IMR-90 (cell line): Measurements from ENCODE around the gene KRT6C. TPM values are rescaled to one million over a fixed set of nuclear protein-coding genes. Genes with fewer than 3 reads are reported as not detected.

Experiments used
- ATAC-seq: fragments of 200-7000 bp; cut with Tn5 transposase; 2 replicates; pipeline ENCODE4 v1.9.1; 2020; ENCODE audit warnings: low read depth, mild to moderate bottlenecking, moderate library complexity
- BruUV-seq: library from RNA; stranded (reverse); fragments of 400-500 nt; replicated peaks from 2 replicates; lab custom pipeline; 2021; lab: Mats Ljungman, UMichigan
- CTCF ChIA-PET: fragments of 300-600 bp; formaldehyde crosslinking; extraction: SDS; loops from one replicate; lab custom pipeline; 2021; ENCODE audit warnings: antibody characterized with exemption; lab: Yijun Ruan, JAX
- POLR2A ChIA-PET: fragments of 300-600 bp; sonication (Branson Sonifier 250); formaldehyde crosslinking; loops from one replicate; lab custom pipeline; 2022; ENCODE audit warnings: antibody characterized with exemption; ENCODE audit not compliant: unreplicated experiment; lab: Charles Lee
- DNase-seq: peaks from one replicate; pipeline ENCODE4 v3.0.0; 2013
- H2AFZ ChIP-seq: replicated peaks from 2 replicates; pipeline ENCODE3; 2013; ENCODE audit warnings: low read length, mild to moderate bottlenecking; ENCODE audit not compliant: poor library complexity
- H2AK5ac ChIP-seq: 2 replicates; pipeline ENCODE4 v1.6.1; 2013; ENCODE audit warnings: low read depth, low read length, inconsistent platforms
- H2AK9ac ChIP-seq: replicated peaks from 2 replicates; pipeline ENCODE3; 2013; ENCODE audit warnings: mild to moderate bottlenecking, low read depth, low read length, moderate library complexity; ENCODE audit not compliant: poor library complexity
- H2BK120ac ChIP-seq: 2 replicates; pipeline ENCODE4 v1.6.1; 2013; ENCODE audit warnings: low read depth, low read length, inconsistent platforms
- H2BK15ac ChIP-seq: 3 replicates; pipeline ENCODE4 v1.6.1; 2013; ENCODE audit warnings: low read depth, low read length, inconsistent platforms
- H2BK20ac ChIP-seq: 2 replicates; pipeline ENCODE4 v1.6.1; 2013; ENCODE audit warnings: low read depth, mild to moderate bottlenecking, inconsistent platforms, low read length, moderate library complexity
- H2BK5ac ChIP-seq: 2 replicates; pipeline ENCODE4 v1.6.1; 2013; ENCODE audit warnings: mild to moderate bottlenecking, low read depth, low read length, inconsistent platforms; ENCODE audit not compliant: poor library complexity, severe bottlenecking
- H3K14ac ChIP-seq: replicated peaks from 2 replicates; pipeline ENCODE4 v1.6.1; 2013; ENCODE audit warnings: low read depth, low read length, inconsistent platforms
- H3K18ac ChIP-seq: 2 replicates; pipeline ENCODE4 v1.6.1; 2013; ENCODE audit warnings: low read depth, low read length, control low read depth
- H3K23ac ChIP-seq: 2 replicates; pipeline ENCODE4 v1.6.1; 2013; ENCODE audit warnings: low read depth, low read length, inconsistent platforms
- H3K27ac ChIP-seq: 2 replicates; pipeline ENCODE4 v1.5.1; 2013; ENCODE audit warnings: mild to moderate bottlenecking, control low read depth, low read length; ENCODE audit not compliant: insufficient read depth
- H3K27me3 ChIP-seq: 2 replicates; pipeline ENCODE4 v1.6.1; 2013; ENCODE audit warnings: low read length; ENCODE audit not compliant: control insufficient read depth, insufficient read depth
- H3K36me3 ChIP-seq: 2 replicates; pipeline ENCODE4 v1.6.1; 2013; ENCODE audit warnings: low read length, mixed read lengths; ENCODE audit not compliant: control insufficient read depth, insufficient read depth
- H3K4ac ChIP-seq: 2 replicates; pipeline ENCODE4 v1.6.1; 2013; ENCODE audit warnings: low read depth, low read length, inconsistent platforms
- H3K4me1 ChIP-seq: 2 replicates; pipeline ENCODE4 v1.6.1; 2013; ENCODE audit warnings: low read length, mixed read lengths; ENCODE audit not compliant: control insufficient read depth, insufficient read depth
- H3K4me2 ChIP-seq: 2 replicates; pipeline ENCODE4 v1.6.1; 2013; ENCODE audit warnings: low read depth, mild to moderate bottlenecking, control low read depth, low read length, moderate library complexity
- H3K4me3 ChIP-seq: 2 replicates; pipeline ENCODE4 v1.5.1; 2013; ENCODE audit warnings: low read depth, mild to moderate bottlenecking, control low read depth, low read length, moderate library complexity; ENCODE audit not compliant: insufficient read depth
- H3K56ac ChIP-seq: 2 replicates; pipeline ENCODE4 v1.6.1; 2013; ENCODE audit warnings: low read length, inconsistent platforms; ENCODE audit not compliant: insufficient read depth; ENCODE audit errors: extremely low read depth
- H3K79me1 ChIP-seq, 2 experiments: 2 replicates each; pipeline ENCODE4 v1.6.1; 2013; ENCODE audit warnings: low read length in 2 of 2, inconsistent platforms in 1 of 2, low read depth in 1 of 2
- H3K9ac ChIP-seq: 2 replicates; pipeline ENCODE4 v1.6.1; 2013; ENCODE audit warnings: low read depth, low read length, control low read depth
- H3K9me1 ChIP-seq: 2 replicates; pipeline ENCODE4 v1.6.1; 2013; ENCODE audit warnings: low read length, inconsistent platforms; ENCODE audit not compliant: insufficient read depth
- H3K9me3 ChIP-seq: 2 replicates; pipeline ENCODE4 v1.6.1; 2013; ENCODE audit warnings: low read length; ENCODE audit not compliant: control insufficient read depth, insufficient read depth
- H4K20me1 ChIP-seq: 2 replicates; pipeline ENCODE4 v1.6.1; 2013; ENCODE audit warnings: low read length, inconsistent platforms; ENCODE audit not compliant: insufficient read depth
- H4K5ac ChIP-seq: 2 replicates; pipeline ENCODE4 v1.6.1; 2013; ENCODE audit warnings: mild to moderate bottlenecking, low read depth, low read length, control low read depth
- H4K8ac ChIP-seq, 2 experiments: 2 replicates each; pipeline ENCODE4 v1.6.1; 2013; ENCODE audit warnings: low read depth in 2 of 2, low read length in 2 of 2, control low read depth in 1 of 2, inconsistent platforms in 1 of 2
- H4K91ac ChIP-seq: 2 replicates; pipeline ENCODE4 v1.6.1; 2013; ENCODE audit warnings: low read depth, low read length, inconsistent platforms; ENCODE audit not compliant: insufficient read depth
- CHD1 ChIP-seq: IDR thresholded peaks from 2 replicates; pipeline ENCODE4 v1.6.1; 2012; ENCODE audit warnings: low read depth, low read length, improper control_type of control experiment
- CTCF ChIP-seq: conservative IDR thresholded peaks from 2 replicates; pipeline ENCODE4 v1.5.1; 2012; ENCODE audit warnings: mild to moderate bottlenecking, low read depth, low read length, improper control_type of control experiment
- RFX5 ChIP-seq: IDR thresholded peaks from 2 replicates; pipeline ENCODE4 v1.8.0; 2012; ENCODE audit warnings: low read depth, mild to moderate bottlenecking, low read length, moderate library complexity
- WGBS, 2 experiments: methylation state at CpG; one replicate each; pipeline versions ENCODE4 v1.1.5 to v1.1.7; 2013; ENCODE audit warnings: missing lambda C conversion rate in 2 of 2; ENCODE audit not compliant: insufficient read length in 1 of 2; ENCODE audit errors: extremely low coverage in 2 of 2; 5-methylcytosine and 5-hydroxymethylcytosine counted together
- dilution Hi-C: fragments of 300-500 bp; cut with HindIII; formaldehyde crosslinking; loops from one replicate; pipeline ENCODE4 v1.14.3; 2018; ENCODE audit warnings: low sequenced_read_pairs; ENCODE audit not compliant: unreplicated experiment
- in situ Hi-C: fragments of 300-500 bp; cut with MboI; formaldehyde crosslinking; loops from 3 replicates; pipeline ENCODE4 v1.14.3; 2019; ENCODE audit warnings: low sequenced_read_pairs, inconsistent platforms, mixed read lengths
- intact Hi-C: fragments of 100-400 bp; cut with micrococcal nuclease; formaldehyde crosslinking; loops from 2 replicates; pipeline ENCODE4 v1.10.0; 2022
- polyA plus RNA-seq, 3 experiments: library from polyadenylated mRNA; depleted of rRNA; stranded (reverse); fragments of >200 nt; gene quantifications; 2 replicates each; pipeline ENCODE4 v1.2.3, GENCODE V29; 2012; ENCODE audit warnings: low replicate concordance in 1 of 3
- total RNA-seq: library from RNA; depleted of rRNA; stranded (reverse); fragments of >200 nt; gene quantifications from 2 replicates; pipeline ENCODE4 v1.2.3, GENCODE V29; 2012

KRT6C gene
- total and polyA plus RNA-seq, 2 of the 4 experiments (the other 2 are of a cell fraction) = not detected

- Histone ChIP-seq H3K9me3 (no peaks in the 10 kb centered on the region), H2AK9ac (no peak within 1 kb of the TSS), H2AFZ (no peak within 1 kb of the TSS), H3K23ac (no peak within 1 kb of the TSS), H3K4me2 (no peak within 1 kb of the TSS), H2BK5ac (no peak within 1 kb of the TSS), H3K79me1 (no peaks in the 10 kb centered on the region), H4K5ac (no peak within 1 kb of the TSS), H4K91ac (no peak within 1 kb of the TSS), H3K56ac (no peak within 1 kb of the TSS), H3K4me3 (no peak within 1 kb of the TSS), H2AK5ac (no peak within 1 kb of the TSS), H3K27me3 (peaks cover 9% of the 10 kb centered on the region; the same call in 1 of the 2 replicates), H2BK20ac (no peak within 1 kb of the TSS), H3K9me1 (no peaks in the 10 kb centered on the region), H4K8ac (no peak within 1 kb of the TSS), H3K36me3 (no peaks in the 10 kb centered on the region), H3K27ac (no peak within 1 kb of the TSS), H3K18ac (no peak within 1 kb of the TSS), H2BK120ac (no peak within 1 kb of the TSS), H3K9ac (no peak within 1 kb of the TSS), H2BK15ac (no peak within 1 kb of the TSS), H3K4me1 (no peaks in the 10 kb centered on the region), H3K4ac (no peak within 1 kb of the TSS), H3K14ac (no peak within 1 kb of the TSS), H4K20me1 (no peaks in the 10 kb centered on the region)
- intact Hi-C loops (no loop called here), in situ Hi-C loops (no loop called here), dilution Hi-C loops (no loop called here)
- ChIA-PET CTCF (no interaction called here), POLR2A (no interaction called here)
- 60% methylated on average over 1 of the region's 6 CpGs; no CpG with 5 or more reads in 1 of the 2 experiments for WGBS, 2 experiments
- DNase-seq (no peak), ATAC-seq (no peak)
- BruUV-seq = no TSS peak
- TF ChIP-seq RFX5 (no peak), CHD1 (no peak), CTCF (no peak)
Measured at GRCh38 chr12:52452101-52452500, 21.5 kb downstream of the KRT6C start, which contains the start of gene KRT6B. Gene KRT6B, minus strand, starts transcription at chr12:52452146. Its CDS starts 68 bp downstream, at chr12:52452078.
